Hepatocyte (in vitro differentiated cells): Measurements from ENCODE around the gene DPEP1.
"Not testable (repeated sequence)": the region's sequence is repeated elsewhere in the genome, so short reads cannot be mapped to it uniquely, and the experiment has no call there.

Source experiments
- EZH2 ChIP-seq: fragments of 200-600 bp; sonication (generic); IDR thresholded peaks from 2 replicates; pipeline ENCODE4 v1.6.1; 2016; ENCODE audit warnings: antibody characterized with exemption, mild to moderate bottlenecking, borderline replicate concordance
- TF ChIP-seq, protein P1 (sequence below): fragments of 200-600 bp; sonication (generic); IDR thresholded peaks from 2 replicates; pipeline ENCODE4 v1.5.1; 2016; ENCODE audit warnings: antibody characterized with exemption, mild to moderate bottlenecking; ENCODE audit not compliant: poor library complexity

DNA sequence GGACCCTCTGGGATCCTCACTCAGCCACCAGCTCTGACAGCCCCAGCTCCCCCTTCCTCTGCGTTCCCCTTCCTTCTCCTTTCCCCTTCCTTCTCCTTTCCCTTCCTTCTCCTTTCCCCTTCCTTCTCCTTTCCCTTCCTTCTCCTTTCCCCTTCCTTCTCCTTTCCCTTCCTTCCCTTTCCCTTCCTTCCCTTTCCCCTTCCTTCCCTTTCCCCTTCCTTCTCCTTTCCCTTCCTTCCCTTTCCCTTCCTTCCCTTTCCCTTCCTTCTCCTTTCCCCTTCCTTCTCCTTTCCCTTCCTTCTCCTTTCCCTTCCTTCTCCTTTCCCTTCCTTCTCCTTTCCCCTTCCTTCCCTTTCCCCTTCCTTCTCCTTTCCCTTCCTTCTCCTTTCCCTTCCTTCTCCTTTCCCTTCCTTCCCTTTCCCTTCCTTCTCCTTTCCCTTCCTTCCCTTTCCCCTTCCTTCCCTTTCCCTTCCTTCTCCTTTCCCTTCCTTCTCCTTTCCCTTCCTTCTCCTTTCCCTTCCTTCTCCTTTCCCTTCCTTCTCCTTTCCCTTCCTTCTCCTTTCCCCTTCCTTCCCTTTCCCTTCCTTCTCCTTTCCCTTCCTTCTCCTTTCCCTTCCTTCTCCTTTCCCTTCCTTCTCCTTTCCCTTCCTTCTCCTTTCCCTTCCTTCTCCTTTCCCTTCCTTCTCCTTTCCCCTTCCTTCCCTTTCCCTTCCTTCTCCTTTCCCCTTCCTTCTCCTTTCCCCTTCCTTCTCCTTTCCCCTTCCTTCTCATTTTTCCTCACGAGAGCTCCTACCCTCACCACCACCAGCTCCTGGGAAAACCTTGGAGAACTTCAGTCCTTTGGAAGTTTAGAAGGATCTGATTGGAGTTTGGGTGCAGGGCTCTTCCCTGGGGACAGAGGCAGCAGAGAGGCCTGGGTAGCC lies 21.3 kb downstream of the DPEP1 start:
- TF ChIP-seq, protein P1, sequence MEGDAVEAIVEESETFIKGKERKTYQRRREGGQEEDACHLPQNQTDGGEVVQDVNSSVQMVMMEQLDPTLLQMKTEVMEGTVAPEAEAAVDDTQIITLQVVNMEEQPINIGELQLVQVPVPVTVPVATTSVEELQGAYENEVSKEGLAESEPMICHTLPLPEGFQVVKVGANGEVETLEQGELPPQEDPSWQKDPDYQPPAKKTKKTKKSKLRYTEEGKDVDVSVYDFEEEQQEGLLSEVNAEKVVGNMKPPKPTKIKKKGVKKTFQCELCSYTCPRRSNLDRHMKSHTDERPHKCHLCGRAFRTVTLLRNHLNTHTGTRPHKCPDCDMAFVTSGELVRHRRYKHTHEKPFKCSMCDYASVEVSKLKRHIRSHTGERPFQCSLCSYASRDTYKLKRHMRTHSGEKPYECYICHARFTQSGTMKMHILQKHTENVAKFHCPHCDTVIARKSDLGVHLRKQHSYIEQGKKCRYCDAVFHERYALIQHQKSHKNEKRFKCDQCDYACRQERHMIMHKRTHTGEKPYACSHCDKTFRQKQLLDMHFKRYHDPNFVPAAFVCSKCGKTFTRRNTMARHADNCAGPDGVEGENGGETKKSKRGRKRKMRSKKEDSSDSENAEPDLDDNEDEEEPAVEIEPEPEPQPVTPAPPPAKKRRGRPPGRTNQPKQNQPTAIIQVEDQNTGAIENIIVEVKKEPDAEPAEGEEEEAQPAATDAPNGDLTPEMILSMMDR, result not testable (repeated sequence)
- not testable (repeated sequence) for TF ChIP-seq EZH2
